GM19239 (cell line): ENCODE data around the gene CDK12.

Experiments used
- DNase-seq: peaks from one replicate; pipeline ENCODE4 v3.0.0; 2011; ENCODE audit warnings: low spot score; ENCODE audit not compliant: insufficient read length
- FAIRE-seq: peaks from 2 replicates; lab custom pipeline; 2011; peaks lifted over from hg19 to GRCh38; lab: Jason Lieb, UNC

CDK12 gene

GRCh38 chr17:39578272-39578671 lies 117.0 kb downstream of the CDK12 start:
- DNase-seq (no peak), FAIRE-seq (no peak)

- no peak for DNase-seq
These were observed 118.2 kb downstream of the CDK12 start for GRCh38 chr17:39579318-39580081.

GRCh38 chr17:39580082-39580468 lies 118.8 kb downstream of the CDK12 start:
- FAIRE-seq (no peak), DNase-seq (no peak)

More at GRCh38 chr17:39579318-39580081, 118.2 kb downstream of the CDK12 start:
- FAIRE-seq: no peak

GRCh38 chr17:39581071-39581758 lies 119.9 kb downstream of the CDK12 start:
- FAIRE-seq (no peak), DNase-seq (no peak)

GRCh38 chr17:39581759-39582085 lies 120.4 kb downstream of the CDK12 start:
- DNase-seq (no peak), FAIRE-seq (no peak)

GRCh38 chr17:39582658-39583057 lies 121.4 kb downstream of the CDK12 start:
- FAIRE-seq: no peak
- no peak for DNase-seq
